Stimulated activated CD8-positive, alpha-beta memory T cell treated with anti-CD3 and anti-CD28 coated beads, Interleukin-2, amount 100 ng/mL, for 48 hours (primary cell): Measurements from ENCODE around the gene CRYBB1.

Experiments used
- DNase-seq, 2 donors: peaks; one replicate each; pipeline ENCODE4 v3.0.0-alpha.2; 2020; ENCODE audit warnings: low read depth in 2 of 2

Gene CRYBB1

GRCh38 chr22:26606611-26607010, 11.2 kb downstream of the CRYBB1 start:
- no peak for DNase-seq

- no peak for DNase-seq
Observed at GRCh38 chr22:26604368-26604767, 13.5 kb downstream of the CRYBB1 start.

- no peak for DNase-seq
Observed at GRCh38 chr22:26602127-26602526, 15.7 kb downstream of the CRYBB1 start.

GRCh38 chr22:26601726-26602125, 16.1 kb downstream of the CRYBB1 start:
- DNase-seq: no peak

- no peak for DNase-seq
Observed at GRCh38 chr22:26599505-26599904, 18.3 kb downstream of the CRYBB1 start.

GRCh38 chr22:26597480-26597879, 20.3 kb downstream of the CRYBB1 start:
- no peak for DNase-seq

- DNase-seq: no peak
Observed at GRCh38 chr22:26597026-26597425, 20.8 kb downstream of the CRYBB1 start.

GRCh38 chr22:26593763-26594162, 24.1 kb downstream of the CRYBB1 start:
- no peak for DNase-seq

GRCh38 chr22:26592421-26592891, 25.4 kb downstream of the CRYBB1 start:
- no peak for DNase-seq

- peak; percentile 62 to 68 for DNase-seq
Observed at GRCh38 chr22:26589845-26590736, 27.7 kb downstream of the CRYBB1 start, which contains the start of gene TPST2. Gene TPST2, minus strand, starts transcription at chr22:26590132. Its CDS starts 48,502 bp downstream, at chr22:26541630.

- DNase-seq: peak in 1 of 2 donors; percentile 32
Observed at GRCh38 chr22:26589367-26589844, 28.4 kb downstream of the CRYBB1 start.

GRCh38 chr22:26588729-26589366, 29.0 kb downstream of the CRYBB1 start:
- DNase-seq: no peak

GRCh38 chr22:26587991-26588613, 29.7 kb downstream of the CRYBB1 start:
- no peak for DNase-seq

GRCh38 chr22:26586556-26587325, 31.1 kb downstream of the CRYBB1 start:
- DNase-seq: no peak

GRCh38 chr22:26585104-26585790, 32.6 kb downstream of the CRYBB1 start:
- DNase-seq: no peak

GRCh38 chr22:26584010-26584409, 33.8 kb downstream of the CRYBB1 start:
- DNase-seq: no peak

- DNase-seq: no peak
Observed at GRCh38 chr22:26581633-26582168, 36.1 kb downstream of the CRYBB1 start.

- DNase-seq: no peak
Observed at GRCh38 chr22:26581026-26581425, 36.8 kb downstream of the CRYBB1 start.

GRCh38 chr22:26580240-26580962, 37.4 kb downstream of the CRYBB1 start:
- no peak for DNase-seq

GRCh38 chr22:26579331-26579886, 38.4 kb downstream of the CRYBB1 start:
- DNase-seq: peak in 1 of 2 donors; percentile 36
